GM19395 (cell line): ENCODE results near the gene HESX1.

Experiments
- ATAC-seq: cut with Tn5 transposase; IDR thresholded peaks from one replicate; pipeline ENCODE4 v1.9.1; 2021; ENCODE audit warnings: mild to moderate bottlenecking, moderate library complexity; ENCODE audit not compliant: unreplicated experiment

HESX1 gene

DNA sequence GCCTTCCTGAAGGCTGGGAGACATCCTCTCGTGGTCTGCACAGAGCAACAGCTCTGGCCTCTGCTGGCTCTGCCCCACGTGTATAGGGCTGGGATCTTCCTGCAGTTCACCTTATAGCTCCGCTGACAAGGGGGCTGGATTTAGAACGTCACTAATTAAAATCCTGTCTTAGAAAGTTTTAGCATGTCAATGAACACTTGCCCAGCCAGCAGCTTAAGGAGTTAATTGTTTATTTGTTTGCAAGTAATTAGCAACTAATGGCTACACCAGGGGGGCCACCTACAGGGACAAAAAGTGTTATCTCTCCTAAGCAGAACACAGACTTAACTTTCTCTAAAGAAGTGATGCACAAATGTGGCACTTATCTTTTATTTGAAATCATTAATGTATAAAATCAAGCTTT is at the start of gene HESX1:
TSS of gene HESX1 (minus strand) at position 84 of the 403 bp plus-strand sequence. CDS start at position 24, 60 bp downstream.
- no peak for ATAC-seq

DNA sequence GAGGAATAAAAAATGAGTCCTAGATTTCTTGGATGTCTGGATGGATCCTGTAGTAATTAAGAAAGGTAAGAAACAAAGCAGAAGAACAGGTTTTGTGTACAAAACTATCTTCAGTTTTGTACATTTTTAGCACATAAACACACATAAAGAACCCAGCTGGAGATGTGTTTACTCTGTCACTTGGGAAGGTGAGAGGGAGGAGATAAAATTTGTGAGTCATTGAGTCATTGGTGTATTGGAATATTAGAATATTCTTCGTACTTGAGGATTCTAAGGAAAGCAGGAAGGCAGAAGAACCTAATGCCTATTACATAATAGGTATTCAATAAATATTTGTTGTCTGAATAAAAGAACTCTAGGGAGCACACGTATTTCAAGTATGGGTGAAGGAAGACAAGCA is 45.2 kb upstream of the HESX1 start:
- no peak for ATAC-seq

DNA sequence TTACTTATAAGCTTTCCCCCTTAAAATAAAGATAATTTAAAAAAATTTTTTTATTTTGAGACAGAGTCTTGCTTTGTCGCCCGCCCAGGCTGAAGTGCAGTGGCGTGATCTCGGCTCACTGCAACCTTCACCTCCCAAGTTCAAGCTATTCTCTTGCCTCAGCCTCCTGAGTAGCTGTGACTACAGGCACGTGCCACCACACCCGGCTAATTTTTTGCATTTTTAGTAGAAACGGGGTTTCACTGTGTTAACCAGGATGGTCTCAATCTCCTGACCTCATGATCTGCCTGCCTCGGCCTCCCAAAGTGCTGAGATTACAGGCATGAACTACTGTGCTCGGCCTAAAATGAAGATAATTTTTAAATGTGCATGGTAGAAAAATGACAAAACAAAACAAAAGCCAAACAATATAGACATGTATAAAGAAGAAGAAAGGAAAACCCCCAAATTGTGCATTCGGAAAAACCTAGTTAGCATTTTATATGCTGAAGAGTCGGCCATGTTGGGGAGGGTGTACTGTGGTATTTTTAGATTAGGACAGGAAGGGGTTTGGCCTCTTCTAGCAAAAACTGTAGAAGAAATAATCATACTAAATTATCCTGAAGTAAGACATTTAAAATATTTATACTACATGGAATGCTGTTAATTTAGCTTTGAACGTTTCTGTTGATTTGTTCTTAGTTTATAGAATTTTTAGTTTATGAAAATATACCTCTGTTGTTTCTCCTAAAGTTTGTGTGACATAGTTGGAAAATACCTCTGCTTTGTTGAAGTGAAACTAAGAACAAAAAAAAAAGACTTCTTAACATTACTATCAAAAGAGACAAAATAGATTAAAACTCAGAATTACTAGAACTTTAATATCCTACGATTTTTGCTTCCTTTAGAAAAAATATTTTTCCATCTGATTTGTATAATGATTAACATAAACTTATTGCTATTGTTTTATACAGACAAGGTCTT is 35.1 kb upstream of the HESX1 start:
- peak; percentile 65 for ATAC-seq

DNA sequence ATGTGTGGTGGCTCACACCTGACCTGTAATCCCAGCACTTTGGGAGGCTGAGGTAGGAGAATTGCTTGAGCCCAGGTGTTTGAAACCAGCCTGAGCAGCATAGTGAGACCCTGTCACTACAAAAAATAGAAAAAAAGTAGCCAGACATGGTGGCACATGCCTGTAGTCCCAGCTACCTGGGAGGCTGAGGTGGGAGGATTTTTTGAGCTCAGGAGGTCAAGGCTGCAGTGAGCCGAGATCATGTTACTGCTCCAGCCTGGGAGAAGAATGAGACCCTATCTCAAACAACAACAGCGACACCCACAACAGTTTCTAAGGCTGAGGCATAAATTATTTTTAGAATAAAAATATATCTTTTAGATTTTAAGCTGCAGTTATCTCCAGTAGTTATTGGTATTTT is 34.0 kb upstream of the HESX1 start:
- no peak for ATAC-seq

DNA sequence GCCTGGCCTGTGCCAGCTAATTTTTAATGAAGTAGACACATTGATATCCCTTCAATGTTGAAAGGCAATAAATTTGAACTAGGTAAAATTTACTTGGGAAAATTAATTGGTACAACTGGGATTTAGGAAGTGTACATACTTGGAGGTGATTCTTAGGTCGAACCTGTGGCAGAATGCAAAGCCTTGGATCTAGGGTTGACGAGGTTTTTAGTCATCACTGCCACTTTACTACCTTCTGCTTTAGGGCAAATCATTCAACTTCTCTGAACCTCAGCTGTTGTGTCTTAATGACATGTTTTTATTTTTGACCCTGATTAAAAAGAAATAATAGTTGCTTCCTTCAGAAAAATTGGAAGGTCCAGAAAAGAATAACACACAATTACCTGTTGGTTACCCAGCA is 30.2 kb upstream of the HESX1 start:
- ATAC-seq: no peak

DNA sequence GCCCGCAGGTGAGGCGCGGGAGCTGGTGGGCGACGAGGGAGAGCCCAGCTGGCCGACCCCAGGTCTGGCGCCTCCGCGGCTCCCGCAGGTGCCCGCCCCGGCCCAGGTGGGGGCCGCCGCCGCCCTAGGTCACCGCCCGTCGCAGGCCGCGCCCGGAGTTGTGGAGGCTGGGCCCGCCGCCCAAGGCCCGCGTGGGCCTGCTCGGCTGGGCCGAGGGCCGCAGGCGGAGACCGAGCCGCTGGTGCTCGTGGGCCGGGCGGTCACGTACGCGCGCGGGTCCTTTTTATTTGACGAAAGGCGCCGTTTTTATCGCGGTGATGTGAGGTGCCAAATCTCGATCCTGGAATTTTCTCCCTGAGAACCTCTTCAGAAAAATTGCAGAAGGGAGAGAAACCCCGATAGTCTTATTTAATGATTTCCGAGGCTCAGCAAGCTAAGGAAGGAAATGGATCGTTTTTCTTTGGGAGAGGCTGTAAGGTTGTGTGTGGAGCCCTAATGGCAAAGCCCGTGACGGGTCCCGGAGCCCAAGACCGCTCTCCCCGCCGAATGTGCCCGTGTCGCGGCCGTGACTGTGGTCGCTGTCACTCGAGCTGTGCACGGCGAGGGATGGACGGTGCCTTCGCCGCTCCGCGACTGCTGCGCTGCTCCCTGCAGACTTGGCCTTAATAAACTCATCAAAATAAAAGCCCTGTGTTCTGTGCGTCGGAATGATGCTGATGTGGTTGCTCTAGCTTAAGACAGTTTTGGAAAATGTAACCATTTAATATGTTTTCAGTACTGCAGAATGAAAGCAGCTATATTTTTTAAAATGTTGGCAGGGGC is 28.4 kb upstream of the HESX1 start:
- peak; percentile 40 for ATAC-seq

DNA sequence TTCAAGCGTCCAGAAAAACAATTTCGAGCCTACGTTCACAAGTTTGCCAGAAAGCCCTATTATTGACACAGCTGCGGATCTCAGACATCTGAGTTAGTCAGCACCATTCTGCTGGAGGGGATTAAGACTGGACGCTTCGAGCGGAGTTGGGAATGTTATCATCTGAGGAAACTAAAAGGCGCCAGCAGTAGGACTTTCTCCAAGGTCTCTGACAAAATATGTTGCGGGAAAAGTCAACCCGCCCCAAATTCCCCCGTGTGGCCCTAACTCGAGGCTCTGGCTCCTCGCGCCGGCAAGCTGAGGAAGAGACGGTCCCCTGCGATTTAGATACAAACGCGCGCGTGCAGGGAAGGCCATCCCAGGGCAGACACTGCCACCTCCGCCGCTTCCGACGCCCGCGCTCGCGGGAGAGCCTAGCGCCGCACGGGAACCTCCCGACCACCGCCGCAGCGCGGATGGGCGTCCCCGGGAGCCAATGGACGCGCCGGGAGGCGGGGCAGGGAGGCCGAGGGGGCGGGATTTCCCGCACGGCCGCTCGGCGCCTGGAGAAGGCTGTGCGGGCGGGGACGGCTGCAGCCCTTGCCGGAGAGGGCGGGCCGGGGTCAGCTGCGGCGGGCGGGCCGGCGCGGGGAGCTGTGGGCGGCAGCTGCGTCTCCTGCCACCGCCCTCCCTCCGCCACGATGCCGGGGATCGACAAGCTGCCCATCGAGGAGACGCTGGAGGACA is 27.6 kb upstream of the HESX1 start, which contains the start of gene APPL1:
TSS of gene APPL1 (plus strand) at position 526 of the 726 bp plus-strand sequence. CDS start at position 681, 155 bp downstream.
- peak; percentile 81 for ATAC-seq

DNA sequence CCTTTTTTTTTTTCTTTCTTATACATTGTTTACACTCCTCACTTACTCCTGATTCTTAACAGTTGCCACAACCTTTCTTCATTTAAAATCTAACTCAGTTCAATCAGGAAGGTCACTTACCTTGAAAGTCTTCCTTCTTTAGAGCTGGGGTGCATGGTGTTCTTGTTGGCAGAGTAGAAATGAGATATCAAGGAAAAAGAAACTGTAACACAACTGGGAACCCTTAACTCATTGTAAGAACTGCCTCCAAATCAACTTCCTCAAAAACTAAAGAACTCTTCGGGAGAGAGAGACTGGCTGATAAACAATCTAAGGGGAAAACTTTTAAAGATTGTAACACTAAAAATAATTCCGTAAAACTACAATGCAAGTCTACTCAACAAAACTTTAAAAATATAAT is 26.4 kb upstream of the HESX1 start:
- ATAC-seq: no peak

DNA sequence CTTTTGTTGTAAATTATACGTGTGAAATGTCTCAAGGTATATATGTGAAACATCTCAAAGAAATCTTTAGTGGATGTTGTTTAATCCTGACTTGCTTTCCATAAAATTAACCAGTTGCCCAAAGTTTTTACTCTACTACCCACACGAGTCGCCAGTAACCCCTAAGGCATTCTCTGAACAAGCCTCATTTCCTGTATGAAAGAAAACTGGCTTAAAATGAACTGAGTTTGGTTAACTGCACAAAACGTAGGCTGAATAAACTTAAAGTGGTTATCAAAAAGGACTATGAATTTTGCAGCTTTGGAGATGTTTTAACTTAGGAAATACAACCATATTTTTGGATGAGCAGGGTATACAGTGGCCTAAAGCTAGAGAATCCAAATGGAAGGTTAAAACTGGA is 25.1 kb upstream of the HESX1 start:
- ATAC-seq: no peak

DNA sequence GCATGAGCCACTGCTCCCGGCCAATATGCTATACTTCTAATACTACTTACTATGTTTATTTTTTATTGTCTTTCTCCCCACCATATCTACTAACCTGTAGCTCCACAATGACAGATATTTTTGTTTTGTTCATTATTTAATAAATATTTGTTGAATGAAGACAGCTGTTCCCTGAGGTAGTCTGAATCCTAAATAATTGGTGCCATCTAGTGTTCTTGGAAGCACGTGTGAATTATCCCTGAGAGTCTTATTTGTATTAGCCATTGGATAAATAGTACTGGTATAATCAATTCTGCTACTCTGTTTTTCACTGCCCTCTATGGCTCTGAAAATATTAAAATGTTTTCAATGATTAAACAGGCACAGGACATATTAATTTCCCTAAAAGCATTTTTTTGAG is 22.1 kb upstream of the HESX1 start:
- ATAC-seq: no peak

DNA sequence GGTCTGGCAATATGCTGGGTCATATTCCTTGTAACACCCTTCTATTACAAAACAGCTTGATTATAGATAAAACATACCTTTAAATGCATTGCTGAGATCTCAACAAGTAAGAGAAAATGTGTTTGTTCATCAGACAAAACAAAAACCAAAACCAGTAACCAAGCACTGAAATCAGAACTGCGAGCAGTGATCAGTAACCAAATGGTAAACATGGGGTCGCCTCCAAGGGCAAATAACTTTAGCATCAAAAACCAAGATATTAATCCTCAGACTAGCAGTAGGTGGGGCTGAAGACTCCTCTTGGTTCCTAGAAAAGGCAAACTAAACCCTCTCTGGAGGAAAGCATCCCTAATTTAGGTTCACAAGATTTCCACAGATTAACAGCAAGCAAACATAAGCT is 6.6 kb upstream of the HESX1 start:
- no peak for ATAC-seq

DNA sequence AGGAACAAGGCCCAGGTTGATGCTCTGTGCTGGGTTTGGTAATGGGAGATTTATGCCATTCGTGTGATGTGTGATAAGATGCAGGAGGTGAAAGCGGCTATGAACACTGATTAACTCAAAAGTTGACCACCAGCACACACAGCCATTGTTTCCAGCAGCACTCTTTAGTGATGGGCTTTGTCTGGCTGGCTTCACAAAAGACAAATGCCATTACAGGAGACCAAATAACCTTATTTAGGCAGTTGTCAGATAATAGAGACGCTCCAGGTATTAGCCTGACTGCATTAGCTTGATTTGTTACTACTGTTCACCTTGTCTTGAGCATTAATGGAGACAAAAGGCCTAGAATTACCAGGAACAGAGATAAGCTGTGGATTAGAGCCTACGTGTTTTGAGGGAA is 5.1 kb downstream of the HESX1 start:
- ATAC-seq: no peak

DNA sequence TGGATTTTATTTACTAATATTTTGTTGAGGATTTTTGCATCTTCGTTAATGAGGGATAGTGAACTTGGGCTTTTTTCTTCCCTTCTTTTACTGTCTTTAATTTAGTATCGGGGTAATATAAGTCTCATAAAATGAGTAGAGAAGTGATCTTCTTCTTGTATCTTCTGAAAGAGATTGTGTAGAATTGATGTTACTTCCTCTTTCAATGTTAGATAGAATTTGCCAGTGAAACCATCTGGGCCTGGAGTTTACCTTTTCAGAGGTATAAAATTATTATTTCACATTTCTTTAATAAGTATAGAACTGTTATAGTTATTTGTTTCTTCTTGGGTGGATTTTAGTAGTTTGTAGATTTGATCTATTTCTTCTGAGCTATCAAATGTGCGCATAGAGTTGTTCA is 7.8 kb downstream of the HESX1 start:
- ATAC-seq: no peak

DNA sequence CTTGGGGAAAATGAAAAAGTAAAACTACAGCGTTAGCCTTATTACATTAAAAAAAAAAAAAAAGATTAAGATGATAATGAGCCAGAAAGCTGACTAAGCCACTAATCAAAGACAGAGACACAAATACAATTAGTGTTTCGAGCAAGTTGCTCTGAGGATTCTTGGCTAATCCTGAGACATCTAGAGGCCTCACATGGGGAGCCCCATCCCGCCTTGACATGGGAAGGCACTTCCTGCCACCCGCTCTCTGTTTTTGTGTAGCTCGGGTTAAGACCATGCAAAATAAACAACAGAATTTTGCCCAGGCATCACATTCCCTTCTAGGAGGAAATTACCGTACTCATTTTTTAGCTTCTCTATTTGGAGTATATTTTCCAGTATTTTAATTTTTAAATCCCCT is 15.3 kb downstream of the HESX1 start:
- ATAC-seq: no peak

DNA sequence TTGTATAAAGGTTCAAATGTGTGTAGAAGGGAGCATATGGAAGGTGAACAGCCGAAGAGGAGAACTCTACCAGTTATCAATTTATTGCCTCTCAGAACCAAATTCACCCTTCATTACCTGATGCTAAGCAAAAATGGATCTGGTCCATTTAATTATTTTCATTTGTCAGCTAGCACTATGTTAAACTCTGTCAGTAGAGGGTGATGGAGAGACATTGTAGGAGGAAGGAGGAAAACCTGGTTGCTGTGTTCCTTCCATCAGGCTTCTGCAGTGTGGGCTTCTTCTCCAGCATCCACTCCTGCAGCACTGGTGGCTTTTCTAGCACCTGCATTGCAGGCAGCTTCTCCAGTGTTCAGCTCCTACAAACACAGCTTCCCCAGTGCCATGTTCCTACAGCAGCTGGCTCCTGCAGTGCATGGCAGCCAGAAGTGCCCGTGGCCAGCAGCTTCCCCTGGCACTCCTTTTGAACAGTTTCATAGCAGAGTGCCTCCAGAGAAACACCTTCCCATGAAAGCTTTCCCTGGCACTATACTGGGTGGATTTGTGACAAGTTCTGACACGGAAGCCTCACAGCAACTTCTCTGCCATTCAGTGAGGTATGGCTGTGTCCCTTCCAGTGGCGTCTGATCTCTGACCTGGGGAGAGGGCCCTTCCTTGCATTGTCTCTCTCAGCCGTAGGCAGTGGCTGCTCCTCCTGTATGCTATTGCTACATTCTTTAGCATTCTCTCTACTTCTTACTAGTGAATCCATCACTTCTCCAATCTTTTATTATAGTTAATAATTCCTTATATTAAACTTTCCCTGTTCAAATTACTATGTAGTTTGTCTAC is 20.0 kb downstream of the HESX1 start:
- ATAC-seq: no peak

DNA sequence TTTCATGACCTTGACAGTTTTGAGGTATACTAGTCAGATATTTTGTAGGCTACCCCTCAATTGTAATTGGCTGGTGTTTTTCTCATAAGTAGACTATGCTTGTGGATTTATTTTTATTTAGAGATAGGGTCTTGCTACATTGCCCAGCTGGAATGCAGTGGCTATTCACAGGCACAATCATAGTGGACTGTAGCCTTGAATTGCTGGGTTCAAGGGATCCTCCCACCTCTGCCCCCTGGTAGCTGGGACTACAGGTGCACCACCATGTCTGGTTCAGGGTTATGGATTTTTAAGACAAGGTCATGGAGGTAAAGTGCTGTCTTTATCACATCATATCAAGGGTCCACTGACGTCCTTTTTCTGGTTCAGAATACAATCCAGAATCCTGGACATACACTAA is 23.7 kb downstream of the HESX1 start:
- no peak for ATAC-seq

DNA sequence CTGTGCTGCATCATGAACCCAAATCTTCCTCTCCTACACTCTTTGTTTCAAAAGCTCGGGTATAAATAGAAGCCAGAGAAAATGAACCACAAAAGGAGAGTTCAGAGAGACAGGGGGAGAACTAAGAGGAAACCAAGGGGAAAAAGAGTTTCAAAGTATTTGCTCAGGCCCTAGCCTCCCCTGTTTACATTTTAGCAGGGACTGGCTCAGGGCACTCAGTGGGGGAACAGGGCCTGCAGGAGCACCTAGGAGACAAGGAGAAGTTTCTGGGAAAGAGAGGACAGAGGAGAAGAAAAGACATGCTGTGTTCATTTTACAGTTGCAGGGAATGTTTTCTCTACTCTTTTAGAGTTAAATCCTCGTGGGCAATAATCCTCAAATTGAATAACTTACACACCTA is 26.1 kb downstream of the HESX1 start:
- ATAC-seq: no peak

DNA sequence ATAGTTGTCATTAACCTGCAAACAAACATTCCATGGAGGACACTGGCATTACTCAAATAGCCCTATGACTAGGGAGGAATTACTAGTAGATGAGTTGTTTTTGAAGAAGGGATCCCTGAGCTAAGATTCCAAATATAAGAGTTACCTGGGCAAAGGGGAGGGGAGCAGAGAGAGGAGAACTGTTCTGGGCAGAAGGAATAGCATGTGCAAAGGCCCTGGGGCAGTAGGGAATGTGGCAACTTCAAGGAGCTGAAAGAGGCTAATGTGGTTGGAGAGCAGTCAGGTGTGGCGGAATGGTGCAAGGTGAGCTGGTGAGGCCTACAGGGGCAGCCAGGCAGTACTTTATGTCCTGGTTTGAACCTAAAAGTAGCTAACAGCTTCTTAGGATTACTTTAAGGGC is 28.8 kb downstream of the HESX1 start:
- ATAC-seq: no peak

DNA sequence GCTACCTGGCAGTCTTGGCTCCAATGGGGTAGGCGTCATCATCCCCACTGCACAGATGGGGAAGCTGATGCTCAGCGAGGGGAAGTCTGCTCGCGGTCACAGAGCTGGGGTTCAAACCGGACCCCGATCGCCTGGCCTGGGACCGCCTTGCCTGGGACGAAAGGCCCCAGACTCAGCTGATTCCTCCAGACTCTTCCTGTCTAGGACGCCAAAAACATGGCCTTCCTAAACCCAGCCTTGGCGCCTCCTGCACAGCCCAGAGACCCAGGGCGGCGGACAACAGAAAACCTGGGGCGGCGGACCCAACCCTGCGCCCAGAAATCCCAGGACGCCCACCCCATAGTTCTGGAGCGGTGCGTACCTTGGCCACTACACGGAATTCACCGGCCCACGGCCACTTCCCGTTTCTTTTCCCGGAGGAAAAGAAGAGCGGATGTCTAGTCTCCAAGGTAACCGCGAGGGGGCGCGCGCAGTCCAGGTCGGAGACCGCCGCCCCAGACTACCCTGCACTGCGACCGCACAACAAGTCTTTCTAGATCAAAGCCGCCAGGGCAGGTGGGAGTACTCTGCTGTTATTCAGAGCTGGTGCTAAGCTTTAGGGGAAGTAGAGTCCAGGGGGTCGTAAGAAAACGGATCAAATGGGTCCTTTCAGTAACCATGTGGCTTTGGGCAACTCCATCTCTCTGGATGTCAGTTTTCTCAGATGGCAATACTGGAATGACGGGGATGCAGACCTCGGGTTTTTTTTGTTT is 29.7 kb downstream of the HESX1 start:
- peak; percentile 75 for ATAC-seq

DNA sequence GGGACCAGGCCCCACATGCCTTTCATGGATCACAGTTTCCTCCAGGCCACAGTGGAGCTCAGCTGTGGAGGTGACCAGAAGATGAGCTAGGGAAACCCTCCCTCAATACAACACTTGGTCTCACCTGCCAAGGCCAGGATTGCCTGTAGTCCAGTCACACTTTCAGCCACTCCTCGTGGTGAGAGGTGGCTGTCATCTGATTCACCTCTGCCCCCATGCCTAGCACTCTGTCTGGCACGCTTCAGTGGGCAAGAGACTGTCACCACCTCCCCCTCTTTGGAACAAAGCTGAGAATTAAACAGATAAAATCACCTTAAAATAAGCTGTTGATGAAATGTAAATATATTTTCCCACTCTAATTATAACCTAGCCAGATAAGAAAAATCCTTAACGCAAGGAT is 30.7 kb downstream of the HESX1 start:
- no peak for ATAC-seq
